HG03097 (cell line): ENCODE data around the gene ANKRD33B.
"Not testable (repeated sequence)": the region's sequence is repeated elsewhere in the genome, so short reads cannot be mapped to it uniquely, and the experiment has no call there.

Experiments used
- ATAC-seq: cut with Tn5 transposase; IDR thresholded peaks from one replicate; pipeline ENCODE4 v1.9.1; 2021; ENCODE audit not compliant: unreplicated experiment, low FRiP score

The ANKRD33B gene

DNA sequence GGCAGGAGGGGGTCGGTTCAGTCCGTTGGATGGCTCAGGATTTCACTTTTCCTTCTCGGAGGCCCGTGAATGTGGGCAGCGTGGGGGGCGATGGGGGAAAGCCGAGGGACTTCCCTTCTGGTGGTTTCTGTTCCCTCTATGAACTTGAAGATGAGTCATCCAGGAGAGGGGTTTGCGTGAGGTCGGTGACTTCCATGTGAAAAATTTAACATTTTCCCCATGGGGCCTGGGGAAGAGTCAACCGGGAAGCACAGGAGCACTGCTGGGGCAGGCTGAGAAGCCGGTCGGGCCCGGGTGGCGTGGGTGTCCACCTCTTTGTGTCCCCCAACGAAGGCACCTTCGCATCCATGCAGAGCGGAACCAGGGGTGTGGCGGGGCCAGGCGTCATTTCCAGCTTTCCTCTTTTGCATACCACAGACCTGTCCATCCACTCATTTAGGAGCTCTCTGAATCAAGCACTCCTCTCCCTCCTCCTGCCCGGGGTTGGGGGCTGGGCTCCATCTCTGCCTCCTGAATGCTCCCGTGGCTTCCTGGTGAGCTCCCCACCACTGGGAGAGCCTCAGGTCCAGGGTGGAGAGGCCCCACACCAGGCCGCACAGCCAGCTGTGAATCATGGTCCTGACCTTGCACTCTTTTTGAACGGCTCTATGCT is 68.4 kb downstream of the ANKRD33B start:
- ATAC-seq = peak; percentile 33

DNA sequence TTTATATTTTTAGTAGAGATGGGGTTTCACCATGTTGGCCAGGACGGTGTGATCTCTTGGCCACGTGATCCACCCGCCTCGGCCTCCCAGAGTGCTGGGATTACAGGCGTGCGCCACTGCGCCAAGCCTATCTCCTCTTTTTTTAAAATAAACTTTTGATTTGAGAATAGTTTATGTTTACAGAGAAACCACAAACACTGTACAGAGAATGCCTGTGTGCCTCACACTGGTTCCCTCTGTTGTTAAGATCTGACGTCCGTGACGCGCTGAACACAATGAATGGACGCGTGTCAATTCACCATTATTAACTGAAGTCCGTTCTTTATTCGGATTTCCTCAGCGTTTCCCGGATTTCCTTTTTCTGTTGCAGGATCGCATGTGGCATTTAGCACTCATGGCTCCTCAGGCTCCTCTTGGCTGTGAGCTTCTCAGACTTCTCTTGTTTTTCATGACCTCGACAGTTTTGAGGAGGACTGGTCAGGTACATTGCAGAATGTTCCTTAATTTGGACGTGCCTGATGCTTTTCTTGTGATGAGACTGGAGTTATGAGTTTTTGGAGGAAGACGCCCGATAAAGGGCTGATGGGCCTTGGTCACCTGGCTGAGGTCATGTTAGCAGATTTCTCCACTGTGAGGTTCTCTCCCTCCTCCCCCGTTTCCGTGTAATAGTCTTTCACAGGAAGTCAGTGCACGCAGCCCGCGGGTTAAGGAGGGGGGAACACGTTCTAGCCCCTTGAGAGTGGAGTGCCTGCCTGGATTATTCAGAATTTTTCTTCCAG is 69.6 kb downstream of the ANKRD33B start:
- ATAC-seq = no peak

DNA sequence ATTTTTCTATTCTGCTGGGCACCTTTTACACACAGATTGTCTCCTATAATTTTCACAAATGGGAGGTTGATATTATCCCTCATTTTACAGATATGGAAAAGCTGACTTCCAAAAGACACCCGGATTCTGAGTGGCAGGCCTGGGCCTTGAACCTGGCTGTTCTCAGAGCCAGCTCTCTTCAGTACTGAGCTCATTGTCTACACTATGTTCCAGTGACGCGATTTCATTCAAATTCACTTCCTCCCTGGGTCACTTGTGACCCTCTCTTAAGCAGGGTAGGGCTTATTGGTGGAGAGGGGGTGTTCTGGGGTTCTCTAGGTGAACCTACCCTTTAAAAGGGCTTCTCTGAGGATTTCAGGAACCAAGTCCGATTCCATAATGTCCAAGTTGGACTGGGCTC is 70.2 kb downstream of the ANKRD33B start:
- no peak for ATAC-seq

GRCh38 chr5:10634562-10634961 is 70.7 kb downstream of the ANKRD33B start:
- ATAC-seq = no peak

DNA sequence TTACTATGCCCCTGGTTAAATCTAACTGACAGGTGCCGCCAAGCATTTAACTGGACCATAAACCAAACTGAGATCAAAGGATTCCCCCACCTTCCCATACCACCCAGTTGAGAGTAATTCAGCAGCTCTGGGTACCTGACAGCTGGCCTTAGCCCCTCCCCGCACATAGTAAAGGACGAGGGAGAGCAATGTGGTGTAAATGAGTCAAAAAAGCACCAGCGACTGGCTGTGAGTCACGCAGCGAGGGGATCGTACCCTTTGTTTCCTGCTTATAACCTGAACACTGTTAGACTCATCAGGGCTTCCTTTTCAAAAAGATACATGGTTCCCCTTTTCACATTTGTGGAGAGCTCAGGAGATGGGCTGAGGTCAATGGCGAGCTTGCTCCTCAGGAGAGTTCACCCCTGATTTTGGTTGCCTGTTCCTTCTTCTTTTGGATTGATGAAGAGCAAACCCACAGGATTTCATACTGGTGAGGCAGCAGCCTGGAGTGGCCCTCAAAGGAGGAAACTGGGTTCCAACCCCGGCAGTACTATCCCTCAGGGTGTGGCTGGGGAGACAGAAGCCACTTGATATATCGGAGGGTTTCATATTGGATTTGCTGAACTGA is 71.5 kb downstream of the ANKRD33B start:
- ATAC-seq = peak; percentile 65

DNA sequence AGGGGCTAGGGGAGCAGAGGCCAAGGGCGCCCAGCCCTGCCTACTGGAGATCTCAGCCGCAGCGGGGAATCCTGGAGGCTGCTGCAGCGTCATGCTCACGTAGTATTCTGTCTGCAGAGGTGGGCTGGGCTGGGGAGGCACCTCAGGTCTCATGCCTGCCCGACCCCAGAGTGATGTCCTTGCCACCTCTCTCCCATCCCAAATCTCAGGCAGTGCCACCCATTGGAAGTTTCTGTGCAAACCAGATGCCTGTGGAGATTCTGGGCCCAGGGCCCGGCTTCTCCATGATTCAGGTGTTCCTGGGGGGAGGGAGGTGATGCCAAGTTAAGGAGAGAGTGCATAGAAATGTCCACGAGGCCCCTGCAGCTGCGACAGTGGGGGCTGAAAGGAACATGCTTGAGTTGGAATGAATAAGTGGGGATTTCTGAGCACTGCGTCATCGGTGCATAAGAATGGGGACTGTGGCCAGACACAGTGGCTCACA is 72.0 kb downstream of the ANKRD33B start:
- ATAC-seq = no peak

DNA sequence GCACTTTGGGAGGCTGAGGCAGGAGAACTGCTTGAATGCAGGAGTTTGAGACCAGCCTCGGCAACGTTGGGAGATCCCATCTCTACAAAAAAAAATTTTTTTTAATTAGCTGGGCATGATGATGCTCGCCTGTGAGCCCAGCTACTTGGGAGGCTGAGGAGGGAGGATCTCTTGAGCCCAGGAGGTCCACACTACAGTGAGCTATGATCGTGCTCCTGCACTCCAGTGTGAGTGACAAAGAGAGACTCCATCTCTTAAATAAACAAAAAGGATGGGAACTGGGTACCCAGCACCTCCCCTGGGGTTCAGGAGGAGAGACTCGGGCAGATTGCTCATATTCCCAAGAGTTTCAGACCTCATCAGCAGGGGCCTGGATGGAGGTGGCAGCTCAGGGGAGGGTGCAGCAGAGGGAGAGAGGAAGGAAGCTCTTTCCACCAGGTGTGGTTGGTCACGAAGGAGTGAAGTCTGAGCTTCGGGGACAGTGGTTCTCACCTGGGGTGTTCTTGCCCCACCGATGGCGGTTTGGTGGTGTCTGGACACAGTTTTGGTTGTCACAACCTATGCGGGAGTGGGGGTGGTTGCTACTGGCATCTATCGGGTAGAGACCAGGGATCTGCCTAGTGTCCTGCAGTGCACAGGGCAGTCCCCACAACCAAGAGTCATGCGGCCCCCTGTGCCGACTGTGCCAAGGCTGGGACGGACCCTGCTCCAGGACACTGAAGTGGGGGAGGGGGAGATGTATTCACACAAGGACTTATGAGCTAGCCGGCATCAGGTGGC is 72.7 kb downstream of the ANKRD33B start:
- no peak for ATAC-seq

DNA sequence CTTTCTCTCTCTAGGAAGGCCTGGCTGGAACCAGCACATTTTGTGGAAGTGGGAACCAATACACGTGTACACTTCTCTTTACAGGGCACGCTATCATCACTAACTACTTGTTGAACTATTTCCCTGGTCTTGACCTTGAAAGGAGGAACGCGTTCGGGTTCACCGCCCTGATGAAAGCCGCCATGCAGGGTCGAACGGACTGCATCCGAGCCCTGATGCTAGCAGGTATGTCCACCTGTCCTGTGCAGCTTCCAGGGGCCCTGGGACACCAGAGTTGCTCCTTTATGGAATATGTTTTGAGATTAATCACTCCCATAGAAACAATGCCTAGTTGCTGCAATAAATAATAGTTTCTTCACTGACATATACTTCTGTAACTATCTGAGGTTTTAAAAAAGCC is 74.1 kb downstream of the ANKRD33B start:
- ATAC-seq = no peak

DNA sequence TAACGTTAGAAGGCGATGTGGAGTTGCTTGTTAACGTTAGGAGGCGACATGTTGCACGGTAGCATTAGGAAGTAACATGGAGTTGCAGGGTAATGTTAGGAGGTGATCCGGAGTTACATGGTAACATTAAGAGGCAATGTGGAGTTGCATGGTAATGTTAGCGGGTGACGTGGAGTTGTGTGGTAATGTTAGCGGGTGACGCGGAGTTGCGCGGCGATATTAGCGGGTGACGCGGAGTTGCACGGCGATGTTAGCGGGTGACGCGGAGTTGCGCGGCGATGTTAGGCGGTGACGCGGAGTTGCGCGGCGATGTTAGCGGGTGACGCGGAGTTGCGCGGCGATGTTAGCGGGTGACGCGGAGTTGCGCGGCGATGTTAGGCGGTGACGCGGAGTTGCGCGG is 74.9 kb downstream of the ANKRD33B start:
- ATAC-seq = not testable (repeated sequence)

GRCh38 chr5:10639846-10640368 is 76.0 kb downstream of the ANKRD33B start:
- no peak for ATAC-seq

- no peak for ATAC-seq
These were observed 78.5 kb downstream of the ANKRD33B start for GRCh38 chr5:10642367-10642766.

DNA sequence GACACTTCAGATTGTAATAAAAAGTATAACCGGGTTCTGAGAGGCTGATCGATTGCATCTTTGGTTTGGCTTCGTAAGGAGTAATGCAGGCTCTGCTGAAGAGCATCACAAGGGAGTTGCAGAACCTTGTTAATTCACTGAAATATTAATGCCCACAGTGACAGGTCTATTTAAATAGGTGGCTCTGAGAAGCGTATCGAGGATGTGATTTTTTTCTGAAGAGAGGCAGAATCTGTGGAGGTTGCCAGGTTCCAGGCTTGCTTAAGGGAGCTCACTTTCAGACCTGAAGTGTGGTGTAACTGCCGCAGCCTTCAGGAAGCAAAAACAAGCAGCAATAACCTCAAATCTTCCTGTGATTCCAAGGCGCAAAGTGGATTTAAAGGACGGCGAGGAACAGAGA is 80.3 kb downstream of the ANKRD33B start:
- no peak for ATAC-seq

GRCh38 chr5:10645146-10645545 is 81.3 kb downstream of the ANKRD33B start:
- ATAC-seq = no peak

- no peak for ATAC-seq
These were observed 81.8 kb downstream of the ANKRD33B start for GRCh38 chr5:10645671-10646070.

DNA sequence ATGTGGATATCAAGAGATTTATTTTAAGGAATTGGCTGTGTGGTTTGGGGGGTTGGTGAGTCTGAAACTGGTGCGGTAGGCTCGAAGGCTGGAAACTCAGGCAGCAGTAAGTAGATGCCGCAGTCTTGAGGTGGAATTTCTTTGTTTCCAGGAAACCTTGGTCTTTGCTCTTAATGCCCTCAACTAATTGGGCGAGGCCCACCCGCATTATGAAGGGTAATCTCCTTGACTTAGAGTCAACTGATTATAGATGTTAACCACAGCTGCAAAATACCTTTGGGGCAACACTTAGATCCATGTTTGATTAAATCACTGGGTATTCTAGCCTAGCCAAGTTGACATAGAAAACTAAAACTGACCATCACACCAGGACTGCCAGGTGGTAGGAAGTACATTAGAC is 83.8 kb downstream of the ANKRD33B start:
- no peak for ATAC-seq

DNA sequence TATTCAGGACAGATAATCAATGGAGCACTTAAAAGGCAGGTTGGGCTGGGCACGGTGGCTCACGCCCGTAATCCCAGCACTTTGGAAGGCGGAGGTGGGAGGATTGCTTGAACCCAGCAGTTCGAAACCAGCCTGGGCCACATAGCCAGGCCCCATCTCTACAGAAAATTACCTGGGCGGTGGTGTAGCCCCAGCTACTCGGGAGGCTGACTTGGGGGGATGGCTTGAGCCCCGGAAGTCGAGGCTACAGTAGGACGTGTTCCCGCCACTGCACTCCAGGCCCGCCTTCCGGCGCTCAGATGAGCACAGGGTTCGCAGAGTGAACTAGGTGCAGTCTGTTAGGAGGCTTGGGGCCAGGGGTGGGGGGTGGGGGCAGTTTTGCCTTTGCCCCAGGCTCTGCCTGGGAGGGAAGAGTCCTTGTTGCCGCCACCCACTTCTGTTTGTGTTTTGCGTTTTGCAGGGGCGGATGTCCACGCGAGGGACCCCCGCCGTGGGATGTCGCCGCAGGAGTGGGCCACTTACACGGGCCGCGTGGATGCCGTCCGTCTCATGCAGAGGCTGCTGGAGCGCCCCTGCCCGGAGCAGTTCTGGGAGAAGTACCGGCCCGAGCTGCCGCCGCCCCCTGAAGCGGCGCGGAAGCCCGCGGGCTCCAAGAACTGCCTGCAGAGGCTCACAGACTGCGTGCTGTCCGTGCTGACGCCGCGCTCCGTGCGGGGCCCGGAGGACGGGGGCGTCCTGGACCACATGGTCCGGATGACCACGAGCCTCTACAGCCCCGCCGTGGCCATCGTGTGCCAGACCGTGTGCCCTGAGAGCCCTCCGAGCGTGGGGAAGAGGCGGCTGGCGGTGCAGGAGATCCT is 85.2 kb downstream of the ANKRD33B start:
- no peak for ATAC-seq

- ATAC-seq = no peak
These were observed 86.0 kb downstream of the ANKRD33B start for GRCh38 chr5:10649666-10650380.

GRCh38 chr5:10652151-10652550 is 88.3 kb downstream of the ANKRD33B start:
- no peak for ATAC-seq

- ATAC-seq = no peak
These were observed 88.7 kb downstream of the ANKRD33B start for GRCh38 chr5:10652606-10653005.
